Trophoblast cell (in vitro differentiated cells and primary cell): ENCODE data around the gene KRTAP29-1.

Experiments used
- DNase-seq, 2 donors: peaks; one replicate each; pipeline ENCODE4 v3.0.0-alpha.2; 2016
- H2AFZ ChIP-seq: 2 replicates; pipeline ENCODE4 v1.6.1; 2013; ENCODE audit warnings: low read length, moderate library complexity, mild to moderate bottlenecking; ENCODE audit not compliant: insufficient read depth, poor library complexity
- H2AK5ac ChIP-seq: 2 replicates; pipeline ENCODE4 v1.6.1; 2013; ENCODE audit warnings: mild to moderate bottlenecking, low read length
- H2BK120ac ChIP-seq: 2 replicates; pipeline ENCODE4 v1.6.1; 2013; ENCODE audit warnings: low read length, mild to moderate bottlenecking, moderate library complexity; ENCODE audit not compliant: insufficient read depth, poor library complexity
- H2BK12ac ChIP-seq: 2 replicates; pipeline ENCODE4 v1.6.1; 2013; ENCODE audit warnings: mild to moderate bottlenecking, low read length, moderate library complexity
- H2BK5ac ChIP-seq: 2 replicates; pipeline ENCODE4 v1.6.1; 2013; ENCODE audit warnings: low read length, low read depth, moderate library complexity, mild to moderate bottlenecking; ENCODE audit not compliant: poor library complexity
- H3K14ac ChIP-seq: 2 replicates; pipeline ENCODE4 v1.6.1; 2013; ENCODE audit warnings: mild to moderate bottlenecking, low read length
- H3K18ac ChIP-seq: 2 replicates; pipeline ENCODE4 v1.6.1; 2013; ENCODE audit warnings: mild to moderate bottlenecking, low read length
- H3K23ac ChIP-seq: 2 replicates; pipeline ENCODE4 v1.6.1; 2013; ENCODE audit warnings: low read length
- H3K27ac ChIP-seq: 2 replicates; pipeline ENCODE4 v1.5.1; 2013; ENCODE audit warnings: low read depth, mild to moderate bottlenecking, inconsistent platforms, low read length, moderate library complexity
- H3K27me3 ChIP-seq: 2 replicates; pipeline ENCODE4 v1.6.1; 2013; ENCODE audit warnings: inconsistent platforms, mild to moderate bottlenecking, low read length, moderate library complexity; ENCODE audit not compliant: insufficient read depth
- H3K36me3 ChIP-seq, 2 experiments: 1 replicate in 1 of 2; 2 replicates in 1 of 2; pipeline ENCODE4 v1.6.1; 2013; ENCODE audit warnings: low read length in 2 of 2, mild to moderate bottlenecking in 2 of 2, moderate library complexity in 1 of 2; ENCODE audit not compliant: insufficient read depth in 2 of 2, control insufficient read depth in 1 of 2
- H3K4ac ChIP-seq: 2 replicates; pipeline ENCODE4 v1.6.1; 2013; ENCODE audit warnings: low read depth, mild to moderate bottlenecking, low read length, moderate library complexity
- H3K4me1 ChIP-seq, 2 experiments: 1 replicate in 1 of 2; 2 replicates in 1 of 2; pipeline ENCODE4 v1.6.1; 2013; ENCODE audit warnings: low read length in 2 of 2, mild to moderate bottlenecking in 2 of 2, moderate library complexity in 1 of 2; ENCODE audit not compliant: insufficient read depth in 2 of 2, control insufficient read depth in 1 of 2
- H3K4me2 ChIP-seq: 2 replicates; pipeline ENCODE4 v1.6.1; 2013; ENCODE audit warnings: inconsistent platforms, mild to moderate bottlenecking, low read length, moderate library complexity
- H3K4me3 ChIP-seq: 2 replicates; pipeline ENCODE4 v1.5.1; 2013; ENCODE audit warnings: mild to moderate bottlenecking, low read depth, low read length, inconsistent platforms
- H3K79me1 ChIP-seq: one replicate; pipeline ENCODE4 v1.6.1; 2013; ENCODE audit warnings: low read length
- H3K79me2 ChIP-seq: 2 replicates; pipeline ENCODE4 v1.6.1; 2013; ENCODE audit warnings: low read length, mild to moderate bottlenecking; ENCODE audit not compliant: control insufficient read depth, insufficient read depth, poor library complexity
- H3K9ac ChIP-seq: 2 replicates; pipeline ENCODE4 v1.6.1; 2013; ENCODE audit warnings: mild to moderate bottlenecking, low read length
- H3K9me3 ChIP-seq: 2 replicates; pipeline ENCODE4 v1.6.1; 2013; ENCODE audit warnings: low read depth, mild to moderate bottlenecking, control low read depth, inconsistent platforms, low read length; ENCODE audit not compliant: insufficient read depth
- H4K12ac ChIP-seq: 2 replicates; pipeline ENCODE4 v1.6.1; 2013; ENCODE audit warnings: low read depth, mild to moderate bottlenecking, low read length, moderate library complexity
- H4K8ac ChIP-seq: 2 replicates; pipeline ENCODE4 v1.6.1; 2013; ENCODE audit warnings: low read depth, mild to moderate bottlenecking, low read length, moderate library complexity
- H4K91ac ChIP-seq: one replicate; pipeline ENCODE4 v1.6.1; 2013; ENCODE audit warnings: low read depth, mild to moderate bottlenecking, low read length, moderate library complexity
- WGBS: extraction: QIAGEN DNeasy Blood & Tissue Kit; methylation state at CpG from one replicate; pipeline ENCODE4 v1.1.7; 2013; ENCODE audit warnings: missing lambda C conversion rate; ENCODE audit not compliant: insufficient read length, insufficient coverage; ENCODE audit errors: extremely low coverage; 5-methylcytosine and 5-hydroxymethylcytosine counted together

KRTAP29-1 gene

GRCh38 chr17:41327411-41328120 lies 24.9 kb upstream of the KRTAP29-1 start:
- Histone ChIP-seq H2AFZ (no peak overlapping the region), H3K4me3 (no peak overlapping the region), H3K9me3 (no peaks in the 10 kb centered on the region), H3K9ac (no peak overlapping the region), H3K4me1 (peaks cover 6 to 7% of the 10 kb centered on the region in 2 experiments), H3K27me3 (no peaks in the 10 kb centered on the region), H2AK5ac (no peak overlapping the region), H3K4me2 (no peak overlapping the region), H2BK12ac (no peak overlapping the region), H4K12ac (no peak overlapping the region), H3K4ac (no peak overlapping the region), H4K91ac (no peak overlapping the region), H3K27ac (no peak overlapping the region), H4K8ac (no peak overlapping the region), H2BK5ac (no peak overlapping the region), H2BK120ac (no peak overlapping the region), H3K23ac (no peak overlapping the region), H3K14ac (no peak overlapping the region), H3K79me2 (no peaks in the 10 kb centered on the region), H3K18ac (no peak overlapping the region), H3K36me3 (no peaks in the 10 kb centered on the region), H3K79me1 (peaks cover 2% of the 10 kb centered on the region)
- WGBS: no CpG with 5 or more reads among the region's 8 CpGs
- DNase-seq: no peak

- no CpG with 5 or more reads among the region's 18 CpGs for WGBS
- Histone ChIP-seq H3K18ac (no peak overlapping the region), H3K9ac (no peak overlapping the region), H4K91ac (no peak overlapping the region), H2AK5ac (no peak overlapping the region), H3K23ac (no peak overlapping the region), H3K36me3 (no peaks in the 10 kb centered on the region), H3K14ac (no peak overlapping the region), H4K8ac (no peak overlapping the region), H2BK5ac (no peak overlapping the region), H3K4me2 (no peak overlapping the region), H3K9me3 (no peaks in the 10 kb centered on the region), H2BK120ac (no peak overlapping the region), H3K4me1 (peaks cover 6 to 8% of the 10 kb centered on the region in 2 experiments), H3K4ac (no peak overlapping the region), H3K4me3 (no peak overlapping the region), H3K27ac (no peak overlapping the region), H2AFZ (no peak overlapping the region), H3K79me1 (peaks cover 2% of the 10 kb centered on the region), H4K12ac (no peak overlapping the region), H3K27me3 (no peaks in the 10 kb centered on the region), H2BK12ac (no peak overlapping the region), H3K79me2 (no peaks in the 10 kb centered on the region)
- no peak for DNase-seq
These were observed 23.8 kb upstream of the KRTAP29-1 start for GRCh38 chr17:41326173-41327145.

GRCh38 chr17:41325611-41326010 lies 23.0 kb upstream of the KRTAP29-1 start:
- no peak overlapping the region for H3K27ac ChIP-seq
- H4K8ac ChIP-seq: no peak overlapping the region
- no peak overlapping the region for H2AFZ ChIP-seq
- no peak overlapping the region for H2BK12ac ChIP-seq
- H3K27me3 ChIP-seq: no peaks in the 10 kb centered on the region
- DNase-seq: no peak
- H4K91ac ChIP-seq: no peak overlapping the region
- no peak overlapping the region for H3K18ac ChIP-seq
- H3K4me2 ChIP-seq: no peak overlapping the region
- no peak overlapping the region for H3K9ac ChIP-seq
- no peak overlapping the region for H2AK5ac ChIP-seq
- H2BK5ac ChIP-seq: no peak overlapping the region
- peaks cover 2% of the 10 kb centered on the region for H3K79me1 ChIP-seq
- no peak overlapping the region for H3K23ac ChIP-seq
- H3K4me3 ChIP-seq: no peak overlapping the region
- no CpG with 5 or more reads among the region's 6 CpGs for WGBS
- H2BK120ac ChIP-seq: no peak overlapping the region
- no peak overlapping the region for H3K14ac ChIP-seq
- no peaks in the 10 kb centered on the region for H3K9me3 ChIP-seq
- H3K4me1 ChIP-seq: peaks cover 6 to 8% of the 10 kb centered on the region in 2 experiments
- no peaks in the 10 kb centered on the region for H3K79me2 ChIP-seq
- no peak overlapping the region for H4K12ac ChIP-seq
- H3K36me3 ChIP-seq: no peaks in the 10 kb centered on the region
- no peak overlapping the region for H3K4ac ChIP-seq

GRCh38 chr17:41325126-41325525 lies 22.5 kb upstream of the KRTAP29-1 start:
- Histone ChIP-seq H2BK5ac (no peak overlapping the region), H2AFZ (no peak overlapping the region), H4K12ac (no peak overlapping the region), H3K9me3 (no peaks in the 10 kb centered on the region), H3K14ac (no peak overlapping the region), H3K4me3 (no peak overlapping the region), H3K23ac (no peak overlapping the region), H3K4ac (no peak overlapping the region), H3K36me3 (no peaks in the 10 kb centered on the region), H4K8ac (no peak overlapping the region), H3K4me1 (peaks cover 6 to 8% of the 10 kb centered on the region in 2 experiments), H4K91ac (no peak overlapping the region), H2BK12ac (no peak overlapping the region), H3K79me1 (peaks cover 2% of the 10 kb centered on the region), H2AK5ac (no peak overlapping the region), H3K4me2 (no peak overlapping the region), H3K27me3 (no peaks in the 10 kb centered on the region), H3K18ac (no peak overlapping the region), H2BK120ac (no peak overlapping the region), H3K27ac (no peak overlapping the region), H3K9ac (no peak overlapping the region), H3K79me2 (no peaks in the 10 kb centered on the region)
- WGBS: no CpG with 5 or more reads among the region's 10 CpGs
- no peak for DNase-seq
